Effector memory CD8-positive, alpha-beta T cell (primary cell): ENCODE results near the gene YIPF4.
A peak's percentile ranks its signal among the peaks of the same experiment; 100 is the strongest.
"Not testable (repeated sequence)": the region's sequence is repeated elsewhere in the genome, so short reads cannot be mapped to it uniquely, and the experiment has no call there.

ENCODE experiments used
- ATAC-seq: fragments of 150-1000 bp; cut with Tn5 transposase; replicated peaks from 2 replicates; pipeline ENCODE4 v1.10.0; 2021; ENCODE audit warnings: mild to moderate bottlenecking, moderate library complexity
- DNase-seq, 3 experiments: peaks; one replicate each; pipeline ENCODE4 v3.0.0; 2021
- H3K27ac Mint-ChIP-seq, 2 donors: one replicate each; pipeline ENCODE4 v1.8.0; 2022; ENCODE audit warnings: mild to moderate bottlenecking in 2 of 2, mixed read lengths in 2 of 2, moderate library complexity in 2 of 2
- H3K27me3 Mint-ChIP-seq, 2 donors: one replicate each; pipeline ENCODE4 v1.8.0; 2022; ENCODE audit warnings: mixed read lengths in 2 of 2
- H3K36me3 Mint-ChIP-seq: one replicate; pipeline ENCODE4 v1.8.0; 2022; ENCODE audit warnings: mild to moderate bottlenecking, moderate library complexity, mixed read lengths; ENCODE audit not compliant: insufficient read depth
- H3K4me1 Mint-ChIP-seq, 2 donors: one replicate each; pipeline ENCODE4 v1.8.0; 2022; ENCODE audit warnings: low read depth in 2 of 2, mixed read lengths in 2 of 2
- H3K4me3 Mint-ChIP-seq, 2 donors: one replicate each; pipeline ENCODE4 v1.8.0; 2022; ENCODE audit warnings: mild to moderate bottlenecking in 2 of 2, mixed read lengths in 2 of 2, moderate library complexity in 2 of 2
- H3K9me3 Mint-ChIP-seq, 2 donors: one replicate each; pipeline ENCODE4 v1.8.0; 2022; ENCODE audit warnings: mixed read lengths in 2 of 2

Gene YIPF4

DNA sequence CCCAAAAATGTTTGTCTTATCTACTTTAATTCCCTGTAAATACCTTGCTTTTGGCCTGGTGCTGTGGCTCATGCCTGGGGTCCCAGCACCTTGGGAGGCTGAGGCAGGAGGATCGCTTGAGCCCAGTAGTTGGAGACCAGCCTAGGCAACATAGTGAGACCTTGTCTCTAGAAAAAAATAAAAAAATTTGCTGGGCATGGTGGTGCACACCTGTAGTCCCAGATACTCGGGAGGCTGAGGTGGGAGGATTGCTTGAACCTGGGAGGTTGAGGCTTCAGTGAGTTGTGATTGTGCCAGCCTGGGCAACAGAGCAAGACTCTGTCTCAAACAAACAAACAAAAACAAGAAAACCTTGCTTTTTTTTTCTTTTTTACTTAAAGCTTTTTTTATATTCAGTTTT, 85.3 kb downstream of the YIPF4 start:
- not testable (repeated sequence) for DNase-seq, H3K9me3 Mint-ChIP-seq, H3K27me3 Mint-ChIP-seq, H3K27ac Mint-ChIP-seq, ATAC-seq, H3K36me3 Mint-ChIP-seq
- H3K4me1 Mint-ChIP-seq = peaks cover 54 to 73% of the 10 kb centered on the region in 2 donors
- H3K4me3 Mint-ChIP-seq = peak overlapping the region in 1 of 2 donors; percentile 24

DNA sequence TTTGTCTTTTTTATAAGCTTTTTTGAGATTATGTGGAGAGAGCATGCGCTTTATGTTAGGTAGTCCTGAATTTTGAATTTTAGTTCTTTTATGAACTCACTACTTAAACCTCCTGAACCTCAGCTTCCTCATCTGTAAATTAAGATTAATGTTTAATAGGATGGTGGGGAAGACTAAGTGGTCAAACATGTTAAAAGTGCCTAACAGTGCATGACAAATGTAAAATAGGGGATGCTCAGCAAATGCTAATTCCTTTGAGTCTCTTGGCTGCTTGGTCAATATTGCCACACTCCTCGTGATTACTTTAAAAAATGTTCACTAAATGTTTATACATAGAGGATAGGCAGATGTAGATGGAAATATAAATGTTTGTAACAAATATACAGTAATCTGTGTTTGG, 85.9 kb downstream of the YIPF4 start:
- Mint-ChIP-seq H3K27me3 (no peaks in the 10 kb centered on the region), H3K36me3 (peaks cover under 1% of the 10 kb centered on the region), H3K4me3 (peak overlapping the region in 1 of 2 donors; percentile 44), H3K4me1 (peaks cover 49 to 70% of the 10 kb centered on the region in 2 donors), H3K27ac (peak overlapping the region in 1 of 2 donors; percentile 72), H3K9me3 (no peaks in the 10 kb centered on the region)
- ATAC-seq = no peak
- no peak for DNase-seq

DNA sequence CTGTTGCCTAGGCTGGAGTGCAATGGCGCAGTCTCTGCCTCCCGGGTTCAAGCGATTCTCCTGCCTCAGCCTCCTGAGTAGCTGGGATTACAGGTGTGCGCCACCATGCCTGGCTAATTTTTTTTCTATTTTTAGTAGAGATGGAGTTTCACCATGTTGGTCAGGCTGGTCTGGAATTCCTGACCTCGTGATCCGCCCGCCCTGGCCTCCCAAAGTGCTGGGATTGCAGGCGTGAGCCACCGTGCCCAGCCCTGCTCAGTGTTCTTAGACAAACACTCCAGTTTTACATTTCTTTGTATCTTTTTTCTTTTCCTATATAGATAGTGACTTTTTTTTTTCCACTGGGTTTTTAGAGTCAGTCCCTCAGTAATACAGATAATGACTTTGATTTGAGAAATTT, 86.6 kb downstream of the YIPF4 start:
- H3K36me3 Mint-ChIP-seq, H3K27me3 Mint-ChIP-seq, ATAC-seq, DNase-seq, H3K9me3 Mint-ChIP-seq: not testable (repeated sequence)
- Mint-ChIP-seq H3K27ac (peak overlapping the region in 1 of 2 donors; percentile 4), H3K4me3 (peak overlapping the region; percentile 27 to 44), H3K4me1 (peaks cover 50 to 69% of the 10 kb centered on the region in 2 donors)

DNA sequence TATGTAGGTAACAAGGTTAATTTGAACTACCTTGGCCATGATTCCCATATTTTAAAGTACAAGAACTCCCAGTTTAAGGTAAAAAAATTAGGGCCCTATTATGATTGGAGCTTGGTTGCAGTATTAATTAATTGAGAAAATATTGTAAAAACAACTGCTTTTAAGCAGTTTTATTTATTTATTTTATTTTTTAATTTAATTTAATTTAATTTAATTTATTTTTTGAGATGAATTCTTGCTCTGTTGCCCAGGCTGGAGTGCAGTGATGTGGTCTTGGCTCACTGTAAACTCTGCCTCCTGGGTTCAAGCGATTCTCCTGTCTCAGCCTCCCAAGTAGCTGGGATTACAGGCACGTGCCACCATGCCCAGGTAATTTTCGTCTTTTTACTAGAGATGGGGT, 88.0 kb downstream of the YIPF4 start:
- not testable (repeated sequence) for H3K36me3 Mint-ChIP-seq, H3K9me3 Mint-ChIP-seq, H3K27me3 Mint-ChIP-seq, H3K4me3 Mint-ChIP-seq, DNase-seq, ATAC-seq
- peak overlapping the region in 1 of 2 donors; percentile 4 for H3K27ac Mint-ChIP-seq
- peaks cover 42 to 65% of the 10 kb centered on the region in 2 donors for H3K4me1 Mint-ChIP-seq
